ENCODE data around the gene RIPK4. TPM values are rescaled to one million over a fixed set of nuclear protein-coding genes. Genes with fewer than 3 reads are reported as not detected.

The RIPK4 gene
- total RNA-seq, 1 donor from 2014 or later: not detected

GRCh38 chr21:41809891-41810596 is 43.2 kb upstream of the RIPK4 start:
- H3K27me3 Mint-ChIP-seq (ENCODE audit: low read depth): no peaks in the 10 kb centered on the region
- no peak overlapping the region for H3K27ac Mint-ChIP-seq (ENCODE audit: unreplicated experiment)
- TF ChIP-seq CTCF (conservative IDR thresholded peaks at IDR 0.05): no peak
- H3K4me3 Mint-ChIP-seq: no peak overlapping the region
- peaks cover 22% of the 10 kb centered on the region for H3K36me3 Mint-ChIP-seq (ENCODE audit: low read depth)
- peaks cover 8% of the 10 kb centered on the region for H3K9me3 Mint-ChIP-seq
- no peak for DNase-seq (ENCODE audit: low read depth, low spot score)
- peaks cover 12% of the 10 kb centered on the region for H3K4me1 Mint-ChIP-seq

- H3K9me3 Mint-ChIP-seq: peaks cover 8% of the 10 kb centered on the region
- TF ChIP-seq CTCF (conservative IDR thresholded peaks at IDR 0.05): no peak
- no peak overlapping the region for H3K27ac Mint-ChIP-seq (ENCODE audit: unreplicated experiment)
- no peaks in the 10 kb centered on the region for H3K27me3 Mint-ChIP-seq (ENCODE audit: low read depth)
- DNase-seq (ENCODE audit: low read depth, low spot score): no peak
- peaks cover 15% of the 10 kb centered on the region for H3K4me1 Mint-ChIP-seq
- H3K36me3 Mint-ChIP-seq (ENCODE audit: low read depth): peaks cover 20% of the 10 kb centered on the region
- H3K4me3 Mint-ChIP-seq: no peak overlapping the region
These were observed 42.0 kb upstream of the RIPK4 start for GRCh38 chr21:41808846-41809245.

- peaks cover 15% of the 10 kb centered on the region for H3K4me1 Mint-ChIP-seq
- H3K4me3 Mint-ChIP-seq: no peak overlapping the region
- TF ChIP-seq CTCF (conservative IDR thresholded peaks at IDR 0.05): no peak
- H3K27me3 Mint-ChIP-seq (ENCODE audit: low read depth): no peaks in the 10 kb centered on the region
- H3K9me3 Mint-ChIP-seq: peaks cover 8% of the 10 kb centered on the region
- H3K27ac Mint-ChIP-seq (ENCODE audit: unreplicated experiment): no peak overlapping the region
- peaks cover 18% of the 10 kb centered on the region for H3K36me3 Mint-ChIP-seq (ENCODE audit: low read depth)
- no peak for DNase-seq (ENCODE audit: low read depth, low spot score)
These were observed 41.2 kb upstream of the RIPK4 start for GRCh38 chr21:41808094-41808493.

GRCh38 chr21:41806773-41807172 is 39.9 kb upstream of the RIPK4 start:
- Mint-ChIP-seq H3K27ac (ENCODE audit: unreplicated experiment) (no peak overlapping the region), H3K27me3 (ENCODE audit: low read depth) (no peaks in the 10 kb centered on the region), H3K4me1 (peaks cover 15% of the 10 kb centered on the region), H3K4me3 (no peak overlapping the region), H3K36me3 (ENCODE audit: low read depth) (peaks cover 18% of the 10 kb centered on the region), H3K9me3 (peaks cover 8% of the 10 kb centered on the region)
- TF ChIP-seq CTCF (conservative IDR thresholded peaks at IDR 0.05): no peak
- DNase-seq (ENCODE audit: low read depth, low spot score): no peak

GRCh38 chr21:41805643-41806042 is 38.8 kb upstream of the RIPK4 start:
- H3K27me3 Mint-ChIP-seq (ENCODE audit: low read depth): no peaks in the 10 kb centered on the region
- peaks cover 18% of the 10 kb centered on the region for H3K4me1 Mint-ChIP-seq
- no peak for DNase-seq (ENCODE audit: low read depth, low spot score)
- no peak for TF ChIP-seq CTCF (conservative IDR thresholded peaks at IDR 0.05)
- no peak overlapping the region for H3K27ac Mint-ChIP-seq (ENCODE audit: unreplicated experiment)
- H3K36me3 Mint-ChIP-seq (ENCODE audit: low read depth): peaks cover 14% of the 10 kb centered on the region
- no peak overlapping the region for H3K4me3 Mint-ChIP-seq
- peaks cover 8% of the 10 kb centered on the region for H3K9me3 Mint-ChIP-seq
